HG03439 (cell line): ENCODE measurements around the gene AMT.

Experiments used
- ATAC-seq: cut with Tn5 transposase; IDR thresholded peaks from one replicate; pipeline ENCODE4 v1.9.1; 2021; ENCODE audit warnings: mild to moderate bottlenecking, moderate library complexity; ENCODE audit not compliant: unreplicated experiment

AMT gene

GRCh38 chr3:49422379-49423248, at the start of gene AMT:
Gene AMT, minus strand, starts transcription at chr3:49422473. Its CDS starts 23 bp downstream, at chr3:49422450.
- ATAC-seq = no peak

- ATAC-seq = peak; percentile 27
These were observed 48.6 kb upstream of the AMT start for GRCh38 chr3:49470714-49471420.

- ATAC-seq = peak; percentile 80
These were observed 47.9 kb upstream of the AMT start, which contains the start of gene DAG1 for GRCh38 chr3:49469936-49470713. Gene DAG1, plus strand, starts transcription at chr3:49470267. Its CDS starts 40,268 bp downstream, at chr3:49510535.

GRCh38 chr3:49469037-49469935, 47.0 kb upstream of the AMT start:
- ATAC-seq = no peak

- no peak for ATAC-seq
These were observed 43.8 kb upstream of the AMT start for GRCh38 chr3:49466085-49466484.

- no peak for ATAC-seq
These were observed 43.2 kb upstream of the AMT start for GRCh38 chr3:49465270-49466034.

GRCh38 chr3:49462222-49462621, 39.9 kb upstream of the AMT start:
- ATAC-seq = no peak

GRCh38 chr3:49461443-49462171, 39.3 kb upstream of the AMT start:
- no peak for ATAC-seq

- no peak for ATAC-seq
These were observed 38.7 kb upstream of the AMT start for GRCh38 chr3:49460956-49461355.

- ATAC-seq = no peak
These were observed 38.1 kb upstream of the AMT start for GRCh38 chr3:49460188-49460890.

GRCh38 chr3:49456466-49456865, 34.2 kb upstream of the AMT start:
- no peak for ATAC-seq

- no peak for ATAC-seq
These were observed 32.8 kb upstream of the AMT start for GRCh38 chr3:49454898-49455681.

GRCh38 chr3:49454458-49454857, 32.2 kb upstream of the AMT start:
- no peak for ATAC-seq

- no peak for ATAC-seq
These were observed 31.3 kb upstream of the AMT start for GRCh38 chr3:49453621-49454020.

- ATAC-seq = no peak
These were observed 23.1 kb upstream of the AMT start for GRCh38 chr3:49445391-49445790.

- ATAC-seq = no peak
These were observed 12.5 kb upstream of the AMT start for GRCh38 chr3:49434731-49435130.

- no peak for ATAC-seq
These were observed 6.4 kb upstream of the AMT start for GRCh38 chr3:49428752-49429080.

GRCh38 chr3:49427586-49427985, 5.3 kb upstream of the AMT start:
- no peak for ATAC-seq
